Measurements from ENCODE around the gene AGAP2. TPM values are rescaled to one million over a fixed set of nuclear protein-coding genes. Genes with fewer than 3 reads are reported as not detected.
"Not testable (repeated sequence)": the region's sequence is repeated elsewhere in the genome, so short reads cannot be mapped to it uniquely, and the experiment has no call there.

AGAP2 gene
- total RNA-seq, 8 experiments from 2014 or later: 0.31 to 13.8 (median 8.8) TPM

GRCh38 chr12:57720606-57721595, 17.6 kb downstream of the AGAP2 start:
- in situ Hi-C loops (cut with MboI; ENCODE audit: low pct_unique_long_range_greater_than_20kb in 2 of 9, low sequenced_read_pairs in 9 of 9, unreplicated experiment in 9 of 9): no loop called here
- H3K27ac ChIP-seq: no peak overlapping the region
- 57 to 100% (median 82%) methylated on average over 1 to 5 of the region's 11 CpGs; no CpG with 5 or more reads in 4 of the 10 experiments for WGBS, 10 experiments
- no peak overlapping the region for H3K4me3 ChIP-seq
- no peaks in the 10 kb centered on the region for H3K4me1 ChIP-seq (replicated peaks in 1 of 2)
- peak in 1 of 8 experiments; percentile 8 for ATAC-seq (replicated peaks in 6 of 8)

GRCh38 chr12:57719777-57720605, 18.6 kb downstream of the AGAP2 start:
- ATAC-seq (replicated peaks in 6 of 8): no peak
- Histone ChIP-seq H3K4me3 (no peak overlapping the region), H3K4me1 (replicated peaks in 1 of 2) (no peaks in the 10 kb centered on the region), H3K27ac (no peak overlapping the region)
- WGBS, 10 experiments: 72 to 100% (median 98%) methylated on average over 1 to 6 of the region's 20 CpGs; no CpG with 5 or more reads in 6 of the 10 experiments
- in situ Hi-C loops (cut with MboI; ENCODE audit: low pct_unique_long_range_greater_than_20kb in 2 of 9, low sequenced_read_pairs in 9 of 9, unreplicated experiment in 9 of 9): no loop called here

GRCh38 chr12:57718641-57719528, 19.7 kb downstream of the AGAP2 start:
- in situ Hi-C loops (cut with MboI; ENCODE audit: low pct_unique_long_range_greater_than_20kb in 2 of 9, low sequenced_read_pairs in 9 of 9, unreplicated experiment in 9 of 9): no loop called here
- WGBS, 10 experiments: 91 to 100% (median 100%) methylated on average over 1 to 8 of the region's 15 CpGs; no CpG with 5 or more reads in 1 of the 10 experiments
- no peaks in the 10 kb centered on the region for H3K4me1 ChIP-seq (replicated peaks in 1 of 2)

GRCh38 chr12:57717846-57718640, 20.5 kb downstream of the AGAP2 start:
- WGBS, 10 experiments: 91 to 100% (median 94%) methylated on average over 1 to 16 of the region's 22 CpGs; no CpG with 5 or more reads in 1 of the 10 experiments
- Histone ChIP-seq H3K27ac (no peak overlapping the region), H3K4me3 (no peak overlapping the region), H3K4me1 (replicated peaks in 1 of 2) (no peaks in the 10 kb centered on the region)
- ATAC-seq (replicated peaks in 6 of 8): no peak
- in situ Hi-C loops (cut with MboI; ENCODE audit: low pct_unique_long_range_greater_than_20kb in 2 of 9, low sequenced_read_pairs in 9 of 9, unreplicated experiment in 9 of 9): no loop called here

More at GRCh38 chr12:57718641-57719528, 19.7 kb downstream of the AGAP2 start:
- no peak overlapping the region for H3K4me3 ChIP-seq
- no peak overlapping the region for H3K27ac ChIP-seq
- ATAC-seq (replicated peaks in 6 of 8): no peak

GRCh38 chr12:57717131-57717530, 21.4 kb downstream of the AGAP2 start:
- Histone ChIP-seq H3K27ac (no peak overlapping the region), H3K4me1 (replicated peaks in 1 of 2) (no peaks in the 10 kb centered on the region), H3K4me3 (no peak overlapping the region)
- 57 to 100% (median 98%) methylated on average over 1 to 3 of the region's 5 CpGs; no CpG with 5 or more reads in 2 of the 10 experiments for WGBS, 10 experiments
- no peak for ATAC-seq (replicated peaks in 6 of 8)
- in situ Hi-C loops (cut with MboI; ENCODE audit: low pct_unique_long_range_greater_than_20kb in 2 of 9, low sequenced_read_pairs in 9 of 9, unreplicated experiment in 9 of 9): no loop called here

- H3K4me1 ChIP-seq (replicated peaks in 1 of 2): no peaks in the 10 kb centered on the region
- no peak overlapping the region for H3K27ac ChIP-seq
- in situ Hi-C loops (cut with MboI; ENCODE audit: low pct_unique_long_range_greater_than_20kb in 2 of 9, low sequenced_read_pairs in 9 of 9, unreplicated experiment in 9 of 9): no loop called here
- no peak overlapping the region for H3K4me3 ChIP-seq
- ATAC-seq (replicated peaks in 6 of 8): no peak
- 100% methylated on average over 1 to 2 of the region's 4 CpGs; no CpG with 5 or more reads in 8 of the 10 experiments for WGBS, 10 experiments
Observed at GRCh38 chr12:57716305-57716704, 22.2 kb downstream of the AGAP2 start.

GRCh38 chr12:57715786-57716185, 22.8 kb downstream of the AGAP2 start:
- no peak for ATAC-seq (replicated peaks in 6 of 8)
- H3K4me1 ChIP-seq (replicated peaks in 1 of 2): no peaks in the 10 kb centered on the region
- WGBS, 10 experiments: 90 to 100% (median 93%) methylated on average over 1 to 8 of the region's 12 CpGs; no CpG with 5 or more reads in 5 of the 10 experiments
- no peak overlapping the region for H3K27ac ChIP-seq
- H3K4me3 ChIP-seq: no peak overlapping the region
- in situ Hi-C loops (cut with MboI; ENCODE audit: low pct_unique_long_range_greater_than_20kb in 2 of 9, low sequenced_read_pairs in 9 of 9, unreplicated experiment in 9 of 9): no loop called here

GRCh38 chr12:57715036-57715748, 23.4 kb downstream of the AGAP2 start:
- H3K4me3 ChIP-seq; H3K4me1 ChIP-seq (replicated peaks in 1 of 2); H3K27ac ChIP-seq; ATAC-seq (replicated peaks in 6 of 8); in situ Hi-C loops (cut with MboI; ENCODE audit: low pct_unique_long_range_greater_than_20kb in 2 of 9, low sequenced_read_pairs in 9 of 9, unreplicated experiment in 9 of 9): not testable (repeated sequence)
- 93 to 100% (median 100%) methylated on average over 2 to 6 of the region's 6 CpGs; no CpG with 5 or more reads in 3 of the 10 experiments for WGBS, 10 experiments

- in situ Hi-C loops (cut with MboI; ENCODE audit: low pct_unique_long_range_greater_than_20kb in 2 of 9, low sequenced_read_pairs in 9 of 9, unreplicated experiment in 9 of 9): no loop called here
Observed at GRCh38 chr12:57713209-57713608, 25.3 kb downstream of the AGAP2 start.

GRCh38 chr12:57712701-57713100, 25.8 kb downstream of the AGAP2 start:
- no peak for ATAC-seq (replicated peaks in 6 of 8)
- Histone ChIP-seq H3K27ac (no peak overlapping the region), H3K4me3 (no peak overlapping the region), H3K4me1 (replicated peaks in 1 of 2) (no peaks in the 10 kb centered on the region)
- in situ Hi-C loops (cut with MboI; ENCODE audit: low pct_unique_long_range_greater_than_20kb in 2 of 9, low sequenced_read_pairs in 9 of 9, unreplicated experiment in 9 of 9): no loop called here
- 60 to 100% (median 78%) methylated on average over 1 to 3 of the region's 3 CpGs; no CpG with 5 or more reads in 1 of the 10 experiments for WGBS, 10 experiments

More at GRCh38 chr12:57713209-57713608, 25.3 kb downstream of the AGAP2 start:
- H3K4me3 ChIP-seq: no peak overlapping the region
- H3K4me1 ChIP-seq (replicated peaks in 1 of 2): no peaks in the 10 kb centered on the region
- 56 to 100% (median 84%) methylated on average over 1 to 5 of the region's 5 CpGs; no CpG with 5 or more reads in 2 of the 10 experiments for WGBS, 10 experiments
- H3K27ac ChIP-seq: no peak overlapping the region
- ATAC-seq (replicated peaks in 6 of 8): no peak

GRCh38 chr12:57708296-57708695, 30.2 kb downstream of the AGAP2 start:
- 57 to 100% (median 96%) methylated on average over 1 to 2 of the region's 2 CpGs; no CpG with 5 or more reads in 4 of the 10 experiments for WGBS, 10 experiments
- in situ Hi-C loops (cut with MboI; ENCODE audit: low pct_unique_long_range_greater_than_20kb in 2 of 9, low sequenced_read_pairs in 9 of 9, unreplicated experiment in 9 of 9): no loop called here

More at GRCh38 chr12:57708296-57708695, 30.2 kb downstream of the AGAP2 start:
- Histone ChIP-seq H3K4me1 (replicated peaks in 1 of 2) (no peaks in the 10 kb centered on the region), H3K27ac (no peak overlapping the region), H3K4me3 (no peak overlapping the region)
- no peak for ATAC-seq (replicated peaks in 6 of 8)
